Ovary (tissue), 3 donors: ENCODE results near the gene PDSS2.

ENCODE experiments used
- EP300 ChIP-seq: sonication (generic); formaldehyde crosslinking; IDR thresholded peaks from one replicate; pipeline ENCODE4 v1.6.1; 2017; ENCODE audit warnings: antibody characterized with exemption
- TF ChIP-seq, protein P1 (sequence below), 3 donors: fragments of 450-650 bp in 2 of 3; fragments of 200-600 bp in 1 of 3; IDR thresholded peaks; one replicate each; pipeline versions ENCODE4 v1.5.1 to v1.8.0; 2016 to 2022; ENCODE audit warnings: antibody characterized with exemption in 3 of 3, mild to moderate bottlenecking in 1 of 3
- donor health status: DM: no; HTN: no; CAD: no.

DNA sequence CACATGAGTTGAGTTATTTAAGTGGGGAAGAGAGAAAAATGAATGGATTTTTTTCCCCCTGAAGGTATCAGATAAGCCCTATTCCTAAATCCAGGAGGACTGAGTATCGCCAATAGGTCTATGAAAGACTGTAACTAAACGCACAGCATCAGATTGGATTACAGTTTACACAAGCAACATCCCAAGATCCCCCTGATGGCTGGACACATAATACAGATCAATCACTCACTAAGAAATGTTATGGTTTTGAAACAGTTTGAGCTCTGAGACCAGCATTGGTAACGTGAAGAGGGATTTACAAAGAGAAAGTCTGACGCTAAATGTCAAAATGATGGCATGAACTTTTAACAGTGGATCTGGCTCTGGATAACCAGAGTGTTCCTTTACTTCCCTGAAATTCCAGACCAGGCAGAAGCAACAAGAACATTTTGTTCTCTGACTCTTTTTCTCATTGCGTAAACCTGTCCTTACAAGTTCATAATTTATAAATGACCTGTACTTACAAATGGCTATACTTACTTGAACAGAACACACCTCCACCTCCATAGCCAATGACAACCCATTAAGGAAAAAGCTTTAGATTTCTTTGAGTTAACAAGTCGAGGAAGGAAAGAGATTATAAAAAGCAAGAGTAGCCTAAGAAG lies 212.3 kb downstream of the PDSS2 start:
- TF ChIP-seq, protein P1, sequence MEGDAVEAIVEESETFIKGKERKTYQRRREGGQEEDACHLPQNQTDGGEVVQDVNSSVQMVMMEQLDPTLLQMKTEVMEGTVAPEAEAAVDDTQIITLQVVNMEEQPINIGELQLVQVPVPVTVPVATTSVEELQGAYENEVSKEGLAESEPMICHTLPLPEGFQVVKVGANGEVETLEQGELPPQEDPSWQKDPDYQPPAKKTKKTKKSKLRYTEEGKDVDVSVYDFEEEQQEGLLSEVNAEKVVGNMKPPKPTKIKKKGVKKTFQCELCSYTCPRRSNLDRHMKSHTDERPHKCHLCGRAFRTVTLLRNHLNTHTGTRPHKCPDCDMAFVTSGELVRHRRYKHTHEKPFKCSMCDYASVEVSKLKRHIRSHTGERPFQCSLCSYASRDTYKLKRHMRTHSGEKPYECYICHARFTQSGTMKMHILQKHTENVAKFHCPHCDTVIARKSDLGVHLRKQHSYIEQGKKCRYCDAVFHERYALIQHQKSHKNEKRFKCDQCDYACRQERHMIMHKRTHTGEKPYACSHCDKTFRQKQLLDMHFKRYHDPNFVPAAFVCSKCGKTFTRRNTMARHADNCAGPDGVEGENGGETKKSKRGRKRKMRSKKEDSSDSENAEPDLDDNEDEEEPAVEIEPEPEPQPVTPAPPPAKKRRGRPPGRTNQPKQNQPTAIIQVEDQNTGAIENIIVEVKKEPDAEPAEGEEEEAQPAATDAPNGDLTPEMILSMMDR (IDR thresholded peaks at IDR 0.05), result no peak
- no peak for TF ChIP-seq EP300
